Measurements from ENCODE around the gene GALNT17. TPM values are rescaled to one million over a fixed set of nuclear protein-coding genes. Genes with fewer than 3 reads are reported as not detected.

Gene GALNT17
- polyA plus RNA-seq, 1 donor (not counting 4 experiments of a cell fraction or from before 2014, with no cell fraction given), result not detected

DNA sequence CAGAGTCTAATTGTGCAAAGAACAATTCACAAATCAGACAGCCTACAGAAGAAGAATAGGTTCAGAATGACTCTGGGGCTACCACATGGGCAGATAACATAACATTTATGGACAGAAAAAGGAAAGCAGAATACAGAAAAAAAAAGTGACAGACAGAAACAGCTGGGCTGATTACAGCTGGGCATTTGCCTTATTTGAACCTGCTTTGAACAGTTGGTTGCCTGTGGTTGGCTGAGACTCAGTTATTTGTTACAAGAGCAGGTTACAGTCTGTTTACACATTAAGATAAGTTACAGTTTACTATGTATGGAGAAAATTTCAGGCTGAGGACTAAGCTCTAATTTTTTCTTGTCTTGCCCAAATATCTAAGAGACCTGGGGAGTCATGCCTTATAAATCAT is 327.2 kb downstream of the GALNT17 start:
- no peaks in the 10 kb centered on the region for H4K20me1 ChIP-seq (ENCODE audit: control insufficient read depth, extremely low read depth, insufficient read depth, low read length)
- FAIRE-seq, result no peak

DNA sequence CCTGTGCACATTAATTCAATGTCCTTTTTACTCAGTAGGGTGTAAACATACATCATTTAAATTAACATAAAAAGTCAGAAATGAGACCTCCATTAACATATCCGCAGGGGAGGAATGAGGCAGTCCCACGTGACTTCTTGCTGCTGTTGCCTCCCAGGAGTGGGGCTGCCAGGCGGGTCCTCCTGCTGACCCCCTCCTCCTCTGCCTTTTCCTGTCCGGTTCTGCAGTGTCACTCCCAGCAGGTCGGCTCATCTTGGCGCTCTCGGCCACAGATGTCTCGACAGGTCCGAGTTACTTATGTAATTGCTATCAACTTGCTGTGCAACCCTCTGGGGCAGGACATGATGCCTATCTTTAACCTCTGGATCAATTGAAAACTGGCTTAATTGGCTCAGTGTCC is 329.6 kb downstream of the GALNT17 start:
- no peak overlapping the region for H3K9ac ChIP-seq (ENCODE audit: control insufficient read depth, extremely low read depth, insufficient read depth, low read length)
- no peak overlapping the region for H3K4me2 ChIP-seq (ENCODE audit: control insufficient read depth, extremely low read depth, insufficient read depth, low read depth, low read length)
- TF ChIP-seq, protein P1, sequence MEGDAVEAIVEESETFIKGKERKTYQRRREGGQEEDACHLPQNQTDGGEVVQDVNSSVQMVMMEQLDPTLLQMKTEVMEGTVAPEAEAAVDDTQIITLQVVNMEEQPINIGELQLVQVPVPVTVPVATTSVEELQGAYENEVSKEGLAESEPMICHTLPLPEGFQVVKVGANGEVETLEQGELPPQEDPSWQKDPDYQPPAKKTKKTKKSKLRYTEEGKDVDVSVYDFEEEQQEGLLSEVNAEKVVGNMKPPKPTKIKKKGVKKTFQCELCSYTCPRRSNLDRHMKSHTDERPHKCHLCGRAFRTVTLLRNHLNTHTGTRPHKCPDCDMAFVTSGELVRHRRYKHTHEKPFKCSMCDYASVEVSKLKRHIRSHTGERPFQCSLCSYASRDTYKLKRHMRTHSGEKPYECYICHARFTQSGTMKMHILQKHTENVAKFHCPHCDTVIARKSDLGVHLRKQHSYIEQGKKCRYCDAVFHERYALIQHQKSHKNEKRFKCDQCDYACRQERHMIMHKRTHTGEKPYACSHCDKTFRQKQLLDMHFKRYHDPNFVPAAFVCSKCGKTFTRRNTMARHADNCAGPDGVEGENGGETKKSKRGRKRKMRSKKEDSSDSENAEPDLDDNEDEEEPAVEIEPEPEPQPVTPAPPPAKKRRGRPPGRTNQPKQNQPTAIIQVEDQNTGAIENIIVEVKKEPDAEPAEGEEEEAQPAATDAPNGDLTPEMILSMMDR (optimal IDR thresholded peaks at IDR 0.05 in 1 of 3, IDR thresholded peaks at IDR 0.05 in 1 of 3, conservative IDR thresholded peaks at IDR 0.05 in 1 of 3; ENCODE audit: extremely low read depth in 1 of 3, insufficient read depth in 2 of 3, low read length in 3 of 3), result no peak
- no peak for TF ChIP-seq EZH2 (IDR thresholded peaks at IDR 0.05; ENCODE audit: low read length)
- no peak overlapping the region for H3K27ac ChIP-seq (ENCODE audit: control insufficient read depth, insufficient read depth, low read length)
- dilution Hi-C loops (cut with MboI; ENCODE audit: extremely low pct_ligation_motif_present, low sequenced_read_pairs), result no loop called here
- H3K36me3 ChIP-seq (ENCODE audit: control insufficient read depth in 2 of 2, extremely low read depth in 1 of 2, insufficient read depth in 2 of 2, low read length in 2 of 2), result no peaks in the 10 kb centered on the region
- H3K9me1 ChIP-seq (ENCODE audit: control insufficient read depth, extremely low read depth, insufficient read depth, low read length), result no peaks in the 10 kb centered on the region
- H3K9me3 ChIP-seq (ENCODE audit: control insufficient read depth, low read depth, low read length), result peaks cover 1% of the 10 kb centered on the region
- no peak for DNase-seq (ENCODE audit: low read depth, low spot score)
- H3K79me2 ChIP-seq (ENCODE audit: control insufficient read depth, insufficient read depth, low read length), result no peaks in the 10 kb centered on the region
- no peak for FAIRE-seq
- no peak overlapping the region for H3K4me3 ChIP-seq (ENCODE audit: control insufficient read depth in 2 of 3, extremely low read depth in 1 of 3, insufficient read depth in 2 of 3, low read depth in 1 of 3, low read length in 3 of 3)
- no peaks in the 10 kb centered on the region for H3K4me1 ChIP-seq (ENCODE audit: control insufficient read depth, extremely low read depth, insufficient read depth, low read length)
- H3K27me3 ChIP-seq (ENCODE audit: control insufficient read depth, extremely low read depth, insufficient read depth, low read length), result no peaks in the 10 kb centered on the region
- H4K20me1 ChIP-seq (ENCODE audit: control insufficient read depth, extremely low read depth, insufficient read depth, low read length), result no peaks in the 10 kb centered on the region
- H2AFZ ChIP-seq (ENCODE audit: control insufficient read depth, low read length), result no peak overlapping the region

More for the DNA sequence above, 327.2 kb downstream of the GALNT17 start:
- H3K27ac ChIP-seq (ENCODE audit: control insufficient read depth, insufficient read depth, low read length), result no peak overlapping the region
- H3K9me3 ChIP-seq (ENCODE audit: control insufficient read depth, low read depth, low read length), result peaks cover 1% of the 10 kb centered on the region
- no peak for DNase-seq (ENCODE audit: low read depth, low spot score)
- H3K36me3 ChIP-seq (ENCODE audit: control insufficient read depth in 2 of 2, extremely low read depth in 1 of 2, insufficient read depth in 2 of 2, low read length in 2 of 2), result no peaks in the 10 kb centered on the region
- dilution Hi-C loops (cut with MboI; ENCODE audit: extremely low pct_ligation_motif_present, low sequenced_read_pairs), result no loop called here
- H3K27me3 ChIP-seq (ENCODE audit: control insufficient read depth, extremely low read depth, insufficient read depth, low read length), result no peaks in the 10 kb centered on the region
- no peak overlapping the region for H3K4me2 ChIP-seq (ENCODE audit: control insufficient read depth, extremely low read depth, insufficient read depth, low read depth, low read length)
- no peak for TF ChIP-seq EZH2 (IDR thresholded peaks at IDR 0.05; ENCODE audit: low read length)
- TF ChIP-seq, protein P1 (optimal IDR thresholded peaks at IDR 0.05 in 1 of 3, IDR thresholded peaks at IDR 0.05 in 1 of 3, conservative IDR thresholded peaks at IDR 0.05 in 1 of 3; ENCODE audit: extremely low read depth in 1 of 3, insufficient read depth in 2 of 3, low read length in 3 of 3), result no peak
- H3K9me1 ChIP-seq (ENCODE audit: control insufficient read depth, extremely low read depth, insufficient read depth, low read length), result no peaks in the 10 kb centered on the region
- no peaks in the 10 kb centered on the region for H3K4me1 ChIP-seq (ENCODE audit: control insufficient read depth, extremely low read depth, insufficient read depth, low read length)
- H3K79me2 ChIP-seq (ENCODE audit: control insufficient read depth, insufficient read depth, low read length), result no peaks in the 10 kb centered on the region
- no peak overlapping the region for H2AFZ ChIP-seq (ENCODE audit: control insufficient read depth, low read length)
- no peak overlapping the region for H3K4me3 ChIP-seq (ENCODE audit: control insufficient read depth in 2 of 3, extremely low read depth in 1 of 3, insufficient read depth in 2 of 3, low read depth in 1 of 3, low read length in 3 of 3)
- no peak overlapping the region for H3K9ac ChIP-seq (ENCODE audit: control insufficient read depth, extremely low read depth, insufficient read depth, low read length)
